Body of pancreas (tissue), 4 donors: ENCODE measurements around the gene SUPT3H.

Experiments used
- POLR2A ChIP-seq, 3 donors: fragments of 450-650 bp; IDR thresholded peaks; one replicate each; pipeline ENCODE4 v1.6.1; 2016; ENCODE audit warnings: antibody characterized with exemption in 3 of 3, mild to moderate bottlenecking in 2 of 3
- TF ChIP-seq, protein P1 (sequence below), 7 experiments: fragments of 450-650 bp in 4 of 7; fragments of 200-600 bp in 3 of 7; sonication (generic) in 3 of 7; IDR thresholded peaks; one replicate each; pipeline ENCODE4 v1.5.1; 2016 to 2019; ENCODE audit warnings: antibody characterized with exemption in 7 of 7

DNA sequence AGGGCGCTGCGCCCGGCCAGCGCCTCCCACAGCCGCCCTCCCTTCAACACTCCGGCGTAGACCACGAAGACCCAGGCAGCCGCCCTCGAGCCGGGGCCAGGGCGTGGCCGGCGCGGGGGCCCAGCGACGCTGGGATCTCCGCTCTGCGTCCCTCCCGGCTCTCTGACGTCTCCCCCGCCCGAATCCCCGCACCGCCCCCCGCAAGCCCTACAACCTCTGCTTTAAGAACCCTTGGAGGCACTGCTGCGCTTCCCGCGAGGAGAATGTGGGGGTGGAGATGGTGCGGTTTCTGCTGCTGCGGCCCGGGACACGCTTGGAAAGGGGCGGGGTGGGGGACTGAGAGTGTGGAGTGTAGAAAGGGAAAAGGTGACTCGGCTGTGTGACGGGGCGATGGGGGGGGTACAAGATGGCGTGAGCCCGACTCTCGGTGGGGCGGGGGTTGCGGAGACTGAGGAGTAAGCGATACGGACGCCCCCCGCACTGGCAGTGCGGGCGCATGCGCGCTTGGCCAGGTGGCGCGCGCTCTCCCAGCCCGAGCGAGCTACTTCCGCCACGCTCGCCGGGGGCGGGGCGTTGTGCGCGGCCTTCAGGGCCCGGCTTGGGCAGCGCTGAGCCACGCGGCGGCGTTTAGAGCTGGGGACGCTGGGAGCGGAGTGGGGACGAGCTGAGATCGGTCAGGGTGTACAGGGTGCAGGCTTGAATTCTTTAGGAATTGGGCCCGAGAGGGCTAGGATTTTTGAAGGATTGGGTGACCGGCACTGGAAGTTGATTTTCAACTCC lies at the start of gene SUPT3H:
- TF ChIP-seq, protein P1, sequence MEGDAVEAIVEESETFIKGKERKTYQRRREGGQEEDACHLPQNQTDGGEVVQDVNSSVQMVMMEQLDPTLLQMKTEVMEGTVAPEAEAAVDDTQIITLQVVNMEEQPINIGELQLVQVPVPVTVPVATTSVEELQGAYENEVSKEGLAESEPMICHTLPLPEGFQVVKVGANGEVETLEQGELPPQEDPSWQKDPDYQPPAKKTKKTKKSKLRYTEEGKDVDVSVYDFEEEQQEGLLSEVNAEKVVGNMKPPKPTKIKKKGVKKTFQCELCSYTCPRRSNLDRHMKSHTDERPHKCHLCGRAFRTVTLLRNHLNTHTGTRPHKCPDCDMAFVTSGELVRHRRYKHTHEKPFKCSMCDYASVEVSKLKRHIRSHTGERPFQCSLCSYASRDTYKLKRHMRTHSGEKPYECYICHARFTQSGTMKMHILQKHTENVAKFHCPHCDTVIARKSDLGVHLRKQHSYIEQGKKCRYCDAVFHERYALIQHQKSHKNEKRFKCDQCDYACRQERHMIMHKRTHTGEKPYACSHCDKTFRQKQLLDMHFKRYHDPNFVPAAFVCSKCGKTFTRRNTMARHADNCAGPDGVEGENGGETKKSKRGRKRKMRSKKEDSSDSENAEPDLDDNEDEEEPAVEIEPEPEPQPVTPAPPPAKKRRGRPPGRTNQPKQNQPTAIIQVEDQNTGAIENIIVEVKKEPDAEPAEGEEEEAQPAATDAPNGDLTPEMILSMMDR (IDR thresholded peaks at IDR 0.05): peak in 3 of 7 experiments; percentile 29 to 42 (median 37)
- TF ChIP-seq POLR2A (IDR thresholded peaks at IDR 0.05): peak; percentile 58 to 81 (median 81)
